Astrocyte of the spinal cord (primary cell): Measurements from ENCODE around the gene TMEM82.

ENCODE experiments used
- DNase-seq: peaks from one replicate; pipeline ENCODE4 v3.0.0; 2011; ENCODE audit warnings: low read depth, low spot score
- H3K4me3 ChIP-seq: 2 replicates; pipeline ENCODE4 v1.5.1; 2011; ENCODE audit warnings: low read depth, mild to moderate bottlenecking, low read length, moderate library complexity
- in situ Hi-C: cut with HindIII; loops from 2 replicates; pipeline ENCODE4 v1.10.0; 2017; ENCODE audit warnings: low sequenced_read_pairs
- TF ChIP-seq, protein P1 (sequence below): IDR thresholded peaks from 2 replicates; pipeline ENCODE4 v1.5.1; 2012; ENCODE audit warnings: low read depth, mild to moderate bottlenecking, low read length, inconsistent platforms

The TMEM82 gene

DNA sequence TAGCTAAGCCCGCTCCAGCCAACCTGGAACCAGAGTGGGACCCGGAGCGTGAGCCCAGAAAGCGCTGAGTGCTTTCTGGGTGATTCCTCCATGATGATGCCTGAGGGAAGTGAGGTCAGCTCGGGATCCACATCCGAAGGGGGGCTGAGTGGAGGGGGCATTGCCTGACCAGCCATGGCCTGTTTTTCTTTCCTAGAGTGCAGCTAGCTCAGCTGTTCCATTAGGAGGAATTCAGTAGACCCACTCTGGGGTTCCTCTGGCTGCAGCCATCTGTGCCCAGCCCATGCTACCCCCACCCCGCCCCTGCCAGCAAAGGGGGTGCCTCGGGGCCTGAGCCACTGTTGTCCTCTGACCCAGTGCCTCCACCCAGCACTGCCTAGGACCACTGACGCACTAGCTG is 15.8 kb upstream of the TMEM82 start:
- H3K4me3 ChIP-seq: no peak overlapping the region
- in situ Hi-C loops: no loop called here
- DNase-seq: no peak
- TF ChIP-seq, protein P1, sequence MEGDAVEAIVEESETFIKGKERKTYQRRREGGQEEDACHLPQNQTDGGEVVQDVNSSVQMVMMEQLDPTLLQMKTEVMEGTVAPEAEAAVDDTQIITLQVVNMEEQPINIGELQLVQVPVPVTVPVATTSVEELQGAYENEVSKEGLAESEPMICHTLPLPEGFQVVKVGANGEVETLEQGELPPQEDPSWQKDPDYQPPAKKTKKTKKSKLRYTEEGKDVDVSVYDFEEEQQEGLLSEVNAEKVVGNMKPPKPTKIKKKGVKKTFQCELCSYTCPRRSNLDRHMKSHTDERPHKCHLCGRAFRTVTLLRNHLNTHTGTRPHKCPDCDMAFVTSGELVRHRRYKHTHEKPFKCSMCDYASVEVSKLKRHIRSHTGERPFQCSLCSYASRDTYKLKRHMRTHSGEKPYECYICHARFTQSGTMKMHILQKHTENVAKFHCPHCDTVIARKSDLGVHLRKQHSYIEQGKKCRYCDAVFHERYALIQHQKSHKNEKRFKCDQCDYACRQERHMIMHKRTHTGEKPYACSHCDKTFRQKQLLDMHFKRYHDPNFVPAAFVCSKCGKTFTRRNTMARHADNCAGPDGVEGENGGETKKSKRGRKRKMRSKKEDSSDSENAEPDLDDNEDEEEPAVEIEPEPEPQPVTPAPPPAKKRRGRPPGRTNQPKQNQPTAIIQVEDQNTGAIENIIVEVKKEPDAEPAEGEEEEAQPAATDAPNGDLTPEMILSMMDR: no peak

DNA sequence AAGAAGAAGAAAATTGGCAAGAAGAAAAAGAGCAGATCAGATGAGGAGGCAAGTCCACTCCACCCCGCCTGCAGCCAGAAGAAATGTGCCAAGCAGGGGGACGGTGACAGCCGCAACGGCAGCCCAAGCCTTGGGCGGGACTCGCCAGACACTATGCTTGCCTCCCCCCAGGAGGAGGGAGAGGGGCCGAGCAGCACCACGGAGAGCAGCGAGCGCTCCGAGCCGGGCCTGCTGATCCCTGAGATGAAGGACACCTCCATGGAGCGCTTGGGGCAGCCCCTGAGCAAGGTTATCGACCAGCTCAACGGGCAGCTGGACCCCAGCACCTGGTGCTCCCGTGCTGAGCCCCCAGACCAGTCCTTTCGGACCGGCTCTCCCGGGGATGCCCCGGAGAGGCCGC is 15.3 kb upstream of the TMEM82 start:
- no peak overlapping the region for H3K4me3 ChIP-seq
- DNase-seq: no peak
- in situ Hi-C loops: no loop called here
- TF ChIP-seq, protein P1: no peak

DNA sequence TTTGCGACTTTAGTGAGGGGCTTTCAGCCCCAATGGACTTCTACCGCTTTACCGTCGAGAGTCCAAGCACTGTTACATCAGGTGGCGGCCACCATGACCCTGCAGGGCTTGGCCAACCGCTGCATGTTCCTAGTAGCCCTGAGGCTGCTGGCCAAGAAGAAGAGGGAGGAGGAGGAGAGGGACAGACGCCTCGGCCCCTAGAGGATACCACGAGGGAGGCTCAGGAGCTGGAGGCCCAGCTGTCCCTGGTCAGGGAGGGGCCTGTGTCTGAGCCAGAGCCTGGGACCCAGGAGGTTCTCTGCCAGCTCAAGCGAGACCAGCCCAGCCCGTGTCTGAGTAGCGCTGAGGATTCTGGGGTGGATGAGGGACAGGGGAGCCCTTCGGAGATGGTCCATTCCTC is 14.9 kb upstream of the TMEM82 start:
- in situ Hi-C loops: no loop called here

DNA sequence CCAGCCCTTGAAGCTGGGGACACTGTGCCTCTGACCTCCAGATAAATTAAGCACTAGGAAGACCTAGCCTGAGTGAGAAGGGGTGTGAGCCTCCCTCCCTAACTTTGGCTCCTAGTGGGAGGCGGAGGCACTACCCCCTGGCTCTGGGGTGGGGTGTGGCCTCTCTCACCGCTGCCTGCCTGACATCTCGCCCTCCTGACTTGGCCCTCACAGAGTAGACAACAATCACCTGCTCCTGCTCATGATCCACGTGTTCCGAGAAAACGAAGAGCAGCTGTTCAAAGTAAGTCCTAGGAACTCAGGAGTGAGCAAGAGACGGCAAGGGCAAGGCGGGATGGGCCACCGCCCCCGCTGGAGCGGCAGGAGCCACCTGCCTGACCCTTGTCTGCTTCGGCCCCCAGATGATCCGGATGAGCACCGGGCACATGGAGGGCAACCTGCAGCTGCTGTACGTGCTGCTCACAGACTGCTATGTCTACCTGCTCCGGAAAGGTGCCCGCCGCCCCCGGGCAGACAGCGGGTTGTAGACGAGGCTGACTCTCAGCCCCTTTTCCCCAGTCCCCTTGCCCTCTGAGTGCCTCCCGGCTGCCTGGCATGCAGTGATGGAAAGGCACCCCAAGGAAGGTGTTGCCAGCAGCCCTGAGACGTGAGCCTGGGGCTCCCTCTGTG is 14.3 kb upstream of the TMEM82 start:
- TF ChIP-seq, protein P1: no peak
- no peak for DNase-seq
- in situ Hi-C loops: no loop called here

More for the DNA sequence above, 14.9 kb upstream of the TMEM82 start:
- H3K4me3 ChIP-seq: no peak overlapping the region
- DNase-seq: no peak
- TF ChIP-seq, protein P1: no peak

DNA sequence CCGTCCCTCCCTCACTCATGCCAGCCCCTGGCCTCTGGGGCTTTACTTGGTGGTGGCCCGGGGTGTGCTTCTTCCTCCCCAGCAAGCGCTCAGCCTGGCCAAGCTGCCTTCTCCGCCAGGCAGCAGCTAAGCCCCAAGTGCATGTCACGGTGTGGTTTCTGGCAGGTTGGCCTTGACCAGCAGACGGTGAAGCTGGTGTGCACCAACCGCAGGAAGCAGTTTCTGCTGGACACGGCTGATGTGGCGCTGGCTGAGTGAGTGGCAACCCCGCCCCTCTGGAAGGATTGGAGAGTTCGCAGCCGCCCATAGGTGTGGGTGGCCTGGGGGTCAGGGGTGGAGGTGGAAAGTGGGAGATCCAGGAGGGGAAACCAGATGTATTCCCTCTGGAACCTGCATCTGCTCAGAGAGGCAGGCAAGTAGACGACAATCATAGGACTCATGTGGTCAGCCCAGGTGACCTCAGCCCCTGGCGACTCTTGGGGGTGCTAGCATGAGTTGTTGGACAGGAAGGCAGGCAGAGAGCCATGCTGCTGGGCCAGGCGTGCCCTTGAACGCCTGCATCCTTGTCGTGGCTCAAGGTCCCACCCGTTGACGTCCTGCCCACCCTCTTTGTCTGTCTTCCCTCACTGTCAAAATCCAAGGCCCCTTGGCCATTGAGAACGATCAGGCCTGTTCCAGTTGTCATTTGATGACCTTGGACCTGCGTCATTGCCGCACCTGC is 13.2 kb upstream of the TMEM82 start:
- no peak overlapping the region for H3K4me3 ChIP-seq
- TF ChIP-seq, protein P1: no peak
- no peak for DNase-seq
- in situ Hi-C loops: no loop called here

More for the DNA sequence above, 14.3 kb upstream of the TMEM82 start:
- H3K4me3 ChIP-seq: no peak overlapping the region

DNA sequence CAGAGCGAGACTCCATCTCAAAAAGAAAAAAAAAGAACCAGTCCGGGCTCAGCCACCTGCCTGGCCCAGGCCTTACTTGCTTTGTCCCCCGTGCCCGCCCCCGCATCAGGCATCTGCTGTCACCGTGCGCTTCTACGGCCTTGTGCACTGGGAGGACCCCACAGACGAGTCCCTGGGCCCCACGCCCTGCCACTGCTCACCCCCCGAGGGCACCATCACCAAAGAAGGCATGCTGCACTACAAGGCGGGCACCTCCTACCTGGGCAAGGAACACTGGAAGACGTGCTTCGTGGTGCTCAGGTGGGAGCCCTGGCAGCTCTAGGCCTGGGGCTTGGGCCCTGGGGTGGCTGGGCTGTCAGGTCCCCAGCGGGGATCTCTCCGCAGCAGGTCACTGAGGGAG is 11.9 kb upstream of the TMEM82 start:
- TF ChIP-seq, protein P1: no peak
- in situ Hi-C loops: no loop called here
- no peak for DNase-seq
- no peak overlapping the region for H3K4me3 ChIP-seq
